Ascending aorta (tissue), 2 donors: Measurements from ENCODE around the gene CTTNBP2NL. TPM values are rescaled to one million over a fixed set of nuclear protein-coding genes. Genes with fewer than 3 reads are reported as not detected.
"Not testable (repeated sequence)": the region's sequence is repeated elsewhere in the genome, so short reads cannot be mapped to it uniquely, and the experiment has no call there.

Source experiments
- DNase-seq, 2 donors: peaks; one replicate each; pipeline ENCODE4 v3.0.0-alpha.2; 2019; ENCODE audit warnings: low spot score in 2 of 2
- H3K27ac ChIP-seq, 2 donors: fragments of 200-600 bp; sonication (generic); one replicate each; pipeline ENCODE4 v1.5.1; 2016 to 2017; ENCODE audit warnings: mild to moderate bottlenecking in 1 of 2
- H3K27me3 ChIP-seq: fragments of 200-600 bp; sonication (generic); one replicate; pipeline ENCODE4 v1.5.1; 2017
- H3K36me3 ChIP-seq, 2 donors: fragments of 200-600 bp; sonication (generic); one replicate each; pipeline ENCODE4 v1.5.1; 2016
- H3K4me1 ChIP-seq, 2 donors: fragments of 200-600 bp; sonication (generic); one replicate each; pipeline ENCODE4 v1.5.1; 2016 to 2017; ENCODE audit warnings: mild to moderate bottlenecking in 1 of 2
- H3K4me3 ChIP-seq, 2 donors: fragments of 200-600 bp; sonication (generic); one replicate each; pipeline ENCODE4 v1.5.1; 2016 to 2017; ENCODE audit warnings: mild to moderate bottlenecking in 1 of 2
- H3K9me3 ChIP-seq, 2 donors: fragments of 200-600 bp; sonication (generic); one replicate each; pipeline ENCODE4 v1.5.1; 2016
- CTCF ChIP-seq, 3 experiments: fragments of 200-600 bp in 2 of 3; fragments of 450-650 bp in 1 of 3; sonication (generic) in 2 of 3; IDR thresholded peaks; one replicate each; pipeline ENCODE4 v1.5.1; 2016 to 2019; ENCODE audit warnings: antibody characterized with exemption in 3 of 3, mild to moderate bottlenecking in 1 of 3, moderate library complexity in 1 of 3
- intact Hi-C: fragments of 100-400 bp; cut with DNase I; formaldehyde crosslinking; loops from one replicate; pipeline ENCODE4 v1.15.1; 2023
- total RNA-seq: library from RNA; depleted of rRNA; stranded (reverse); fragments of >200 nt; gene quantifications from one replicate; pipeline ENCODE4 v1.1.0, GENCODE V29; 2016

Gene CTTNBP2NL
- total RNA-seq, 1 donor from 2014 or later, result 13.0 TPM

GRCh38 chr1:112394743-112395062 is 1.3 kb upstream of the CTTNBP2NL start:
- intact Hi-C loops, result loop anchor here (5.0 kb wide), 2 partner anchors 148 to 1363 kb away; partner anchors contain the start of gene PHTF1
- Histone ChIP-seq H3K4me1 (peaks cover 8 to 50% of the 10 kb centered on the region in 2 donors), H3K9me3 (no peaks in the 10 kb centered on the region), H3K27me3 (no peaks in the 10 kb centered on the region), H3K36me3 (no peaks in the 10 kb centered on the region), H3K27ac (peak overlapping the region; percentile 92 to 98), H3K4me3 (peak overlapping the region; percentile 43 to 97)
- no peak for TF ChIP-seq CTCF (IDR thresholded peaks at IDR 0.05)
- no peak for DNase-seq

- DNase-seq, result no peak
- intact Hi-C loops, result no loop called here
- H3K4me1 ChIP-seq, result peaks cover 8 to 51% of the 10 kb centered on the region in 2 donors
Measured at GRCh38 chr1:112395256-112395820, 676 bp upstream of the CTTNBP2NL start.

GRCh38 chr1:112396653-112397471 is 848 bp downstream of the CTTNBP2NL start:
- Histone ChIP-seq H3K9me3 (no peaks in the 10 kb centered on the region), H3K4me1 (peaks cover 8 to 47% of the 10 kb centered on the region in 2 donors), H3K4me3 (peak overlapping the region; percentile 70 to 97), H3K27me3 (no peaks in the 10 kb centered on the region), H3K27ac (peak overlapping the region; percentile 92 to 98), H3K36me3 (no peaks in the 10 kb centered on the region)
- no peak for DNase-seq
- no peak for TF ChIP-seq CTCF (IDR thresholded peaks at IDR 0.05)
- intact Hi-C loops, result no loop called here

More at GRCh38 chr1:112395256-112395820, 676 bp upstream of the CTTNBP2NL start:
- Histone ChIP-seq H3K4me3 (peak overlapping the region; percentile 70 to 97), H3K36me3 (no peaks in the 10 kb centered on the region), H3K9me3 (no peaks in the 10 kb centered on the region), H3K27me3 (no peaks in the 10 kb centered on the region), H3K27ac (peak overlapping the region; percentile 92 to 98)
- TF ChIP-seq CTCF (IDR thresholded peaks at IDR 0.05), result no peak

GRCh38 chr1:112397841-112398240 is 1.8 kb downstream of the CTTNBP2NL start:
- Histone ChIP-seq H3K36me3 (no peaks in the 10 kb centered on the region), H3K9me3 (no peaks in the 10 kb centered on the region), H3K27me3 (no peaks in the 10 kb centered on the region), H3K4me3 (peak overlapping the region; percentile 70 to 97), H3K4me1 (peaks cover 8 to 46% of the 10 kb centered on the region in 2 donors), H3K27ac (no peak overlapping the region)
- TF ChIP-seq CTCF (IDR thresholded peaks at IDR 0.05), result no peak
- intact Hi-C loops, result no loop called here
- DNase-seq, result no peak

GRCh38 chr1:112399456-112399855 is 3.4 kb downstream of the CTTNBP2NL start:
- Histone ChIP-seq H3K9me3 (no peaks in the 10 kb centered on the region), H3K27me3 (no peaks in the 10 kb centered on the region), H3K4me3 (no peak overlapping the region), H3K36me3 (no peaks in the 10 kb centered on the region), H3K27ac (no peak overlapping the region), H3K4me1 (peaks cover 5 to 35% of the 10 kb centered on the region in 2 donors)
- intact Hi-C loops, result no loop called here
- DNase-seq, result no peak
- TF ChIP-seq CTCF (IDR thresholded peaks at IDR 0.05), result no peak

GRCh38 chr1:112400706-112401105 is 4.7 kb downstream of the CTTNBP2NL start:
- intact Hi-C loops, H3K9me3 ChIP-seq, DNase-seq, H3K27ac ChIP-seq, H3K4me3 ChIP-seq, H3K27me3 ChIP-seq, H3K36me3 ChIP-seq: not testable (repeated sequence)
- peaks cover 0 to 26% of the 10 kb centered on the region in 2 donors for H3K4me1 ChIP-seq
